ENCODE results near the gene NAV3.

DNA sequence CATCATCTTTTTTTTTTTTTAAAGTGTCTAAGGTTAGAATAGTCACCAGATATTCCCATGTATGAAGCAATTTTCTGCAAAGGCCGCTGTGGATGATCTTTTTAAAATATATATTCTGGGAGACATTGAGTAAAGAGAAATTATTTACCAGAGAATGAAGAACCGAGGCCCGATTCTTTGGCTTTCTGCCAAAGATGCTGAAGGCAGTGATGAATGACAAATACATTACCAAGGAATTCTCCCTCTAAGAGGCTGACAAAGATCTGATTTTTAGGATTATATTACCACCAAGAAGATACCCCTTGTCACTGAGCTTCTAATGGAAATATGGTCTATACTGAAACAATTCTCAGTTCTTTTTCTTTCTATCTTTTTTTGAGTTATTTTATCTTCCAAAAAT lies 336.8 kb downstream of the NAV3 start:
- no peak for TF ChIP-seq YY1 (IDR thresholded peaks at IDR 0.05)
- TF ChIP-seq, protein P1, sequence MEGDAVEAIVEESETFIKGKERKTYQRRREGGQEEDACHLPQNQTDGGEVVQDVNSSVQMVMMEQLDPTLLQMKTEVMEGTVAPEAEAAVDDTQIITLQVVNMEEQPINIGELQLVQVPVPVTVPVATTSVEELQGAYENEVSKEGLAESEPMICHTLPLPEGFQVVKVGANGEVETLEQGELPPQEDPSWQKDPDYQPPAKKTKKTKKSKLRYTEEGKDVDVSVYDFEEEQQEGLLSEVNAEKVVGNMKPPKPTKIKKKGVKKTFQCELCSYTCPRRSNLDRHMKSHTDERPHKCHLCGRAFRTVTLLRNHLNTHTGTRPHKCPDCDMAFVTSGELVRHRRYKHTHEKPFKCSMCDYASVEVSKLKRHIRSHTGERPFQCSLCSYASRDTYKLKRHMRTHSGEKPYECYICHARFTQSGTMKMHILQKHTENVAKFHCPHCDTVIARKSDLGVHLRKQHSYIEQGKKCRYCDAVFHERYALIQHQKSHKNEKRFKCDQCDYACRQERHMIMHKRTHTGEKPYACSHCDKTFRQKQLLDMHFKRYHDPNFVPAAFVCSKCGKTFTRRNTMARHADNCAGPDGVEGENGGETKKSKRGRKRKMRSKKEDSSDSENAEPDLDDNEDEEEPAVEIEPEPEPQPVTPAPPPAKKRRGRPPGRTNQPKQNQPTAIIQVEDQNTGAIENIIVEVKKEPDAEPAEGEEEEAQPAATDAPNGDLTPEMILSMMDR (IDR thresholded peaks at IDR 0.05; ENCODE audit: low read depth, low read length, missing input control) = no peak
- TF ChIP-seq, protein P2, sequence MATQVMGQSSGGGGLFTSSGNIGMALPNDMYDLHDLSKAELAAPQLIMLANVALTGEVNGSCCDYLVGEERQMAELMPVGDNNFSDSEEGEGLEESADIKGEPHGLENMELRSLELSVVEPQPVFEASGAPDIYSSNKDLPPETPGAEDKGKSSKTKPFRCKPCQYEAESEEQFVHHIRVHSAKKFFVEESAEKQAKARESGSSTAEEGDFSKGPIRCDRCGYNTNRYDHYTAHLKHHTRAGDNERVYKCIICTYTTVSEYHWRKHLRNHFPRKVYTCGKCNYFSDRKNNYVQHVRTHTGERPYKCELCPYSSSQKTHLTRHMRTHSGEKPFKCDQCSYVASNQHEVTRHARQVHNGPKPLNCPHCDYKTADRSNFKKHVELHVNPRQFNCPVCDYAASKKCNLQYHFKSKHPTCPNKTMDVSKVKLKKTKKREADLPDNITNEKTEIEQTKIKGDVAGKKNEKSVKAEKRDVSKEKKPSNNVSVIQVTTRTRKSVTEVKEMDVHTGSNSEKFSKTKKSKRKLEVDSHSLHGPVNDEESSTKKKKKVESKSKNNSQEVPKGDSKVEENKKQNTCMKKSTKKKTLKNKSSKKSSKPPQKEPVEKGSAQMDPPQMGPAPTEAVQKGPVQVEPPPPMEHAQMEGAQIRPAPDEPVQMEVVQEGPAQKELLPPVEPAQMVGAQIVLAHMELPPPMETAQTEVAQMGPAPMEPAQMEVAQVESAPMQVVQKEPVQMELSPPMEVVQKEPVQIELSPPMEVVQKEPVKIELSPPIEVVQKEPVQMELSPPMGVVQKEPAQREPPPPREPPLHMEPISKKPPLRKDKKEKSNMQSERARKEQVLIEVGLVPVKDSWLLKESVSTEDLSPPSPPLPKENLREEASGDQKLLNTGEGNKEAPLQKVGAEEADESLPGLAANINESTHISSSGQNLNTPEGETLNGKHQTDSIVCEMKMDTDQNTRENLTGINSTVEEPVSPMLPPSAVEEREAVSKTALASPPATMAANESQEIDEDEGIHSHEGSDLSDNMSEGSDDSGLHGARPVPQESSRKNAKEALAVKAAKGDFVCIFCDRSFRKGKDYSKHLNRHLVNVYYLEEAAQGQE (IDR thresholded peaks at IDR 0.05) = no peak
- TF ChIP-seq SP1 (IDR thresholded peaks at IDR 0.05) = no peak
- TF ChIP-seq, protein P3, sequence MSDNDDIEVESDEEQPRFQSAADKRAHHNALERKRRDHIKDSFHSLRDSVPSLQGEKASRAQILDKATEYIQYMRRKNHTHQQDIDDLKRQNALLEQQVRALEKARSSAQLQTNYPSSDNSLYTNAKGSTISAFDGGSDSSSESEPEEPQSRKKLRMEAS (IDR thresholded peaks at IDR 0.05) = no peak
- TF ChIP-seq TAF1 (conservative IDR thresholded peaks at IDR 0.05) = no peak
- TF ChIP-seq EGR1 (IDR thresholded peaks at IDR 0.05; ENCODE audit: low read depth in 2 of 2) = no peak
- TF ChIP-seq JUND (IDR thresholded peaks at IDR 0.05) = no peak
